Smooth muscle cell (in vitro differentiated cells): Measurements from ENCODE around the gene TLR7. TPM values are rescaled to one million over a fixed set of nuclear protein-coding genes. Genes with fewer than 3 reads are reported as not detected.

Experiments
- DNase-seq: peaks from one replicate; lab custom pipeline; 2025; ENCODE audit not compliant: unreplicated experiment; lab: John Stamatoyannopoulos, UW
- H2AFZ ChIP-seq: fragments of 200-600 bp; sonication (generic); 2 replicates; pipeline ENCODE4 v1.6.0; 2016; ENCODE audit warnings: antibody characterized with exemption, low read depth, mild to moderate bottlenecking
- H3F3A ChIP-seq: fragments of 200-600 bp; sonication (generic); 2 replicates; pipeline ENCODE4 v1.6.0; 2017; ENCODE audit warnings: antibody characterized with exemption, low read depth
- H3K27ac ChIP-seq: fragments of 200-600 bp; sonication (generic); 2 replicates; pipeline ENCODE4 v1.5.1; 2016; ENCODE audit warnings: low read depth, mild to moderate bottlenecking
- H3K27me3 ChIP-seq: fragments of 200-600 bp; sonication (generic); 2 replicates; pipeline ENCODE4 v1.6.1; 2016; ENCODE audit warnings: low read depth, mild to moderate bottlenecking
- H3K36me3 ChIP-seq: fragments of 200-600 bp; sonication (generic); 2 replicates; pipeline ENCODE4 v1.5.1; 2016; ENCODE audit warnings: low read depth
- H3K4me1 ChIP-seq: fragments of 200-600 bp; sonication (generic); 2 replicates; pipeline ENCODE4 v1.5.1; 2016; ENCODE audit warnings: low read depth
- H3K4me2 ChIP-seq: fragments of 200-600 bp; sonication (generic); 2 replicates; pipeline ENCODE4 v1.6.0; 2016; ENCODE audit warnings: mild to moderate bottlenecking
- H3K4me3 ChIP-seq: fragments of 200-600 bp; sonication (generic); 2 replicates; pipeline ENCODE4 v1.5.1; 2016; ENCODE audit warnings: mild to moderate bottlenecking
- H3K79me2 ChIP-seq: fragments of 200-600 bp; sonication (generic); 2 replicates; pipeline ENCODE4 v1.6.0; 2016; ENCODE audit warnings: low read depth, mild to moderate bottlenecking
- H3K9ac ChIP-seq: fragments of 200-600 bp; sonication (generic); 2 replicates; pipeline ENCODE4 v1.6.0; 2016; ENCODE audit warnings: low read depth
- H3K9me3 ChIP-seq: fragments of 200-600 bp; sonication (generic); replicated peaks from 2 replicates; pipeline ENCODE4 v1.5.1; 2016; ENCODE audit warnings: low read depth
- H4K20me1 ChIP-seq: fragments of 200-600 bp; sonication (generic); 2 replicates; pipeline ENCODE4 v1.6.0; 2016; ENCODE audit warnings: low read depth
- CTCF ChIP-seq: fragments of 200-600 bp; sonication (generic); IDR thresholded peaks from 2 replicates; pipeline ENCODE4 v1.5.1; 2017; ENCODE audit warnings: borderline replicate concordance, mild to moderate bottlenecking, antibody characterized with exemption; ENCODE audit not compliant: insufficient read depth, poor library complexity, severe bottlenecking
- WGBS: methylation state at CpG from one replicate; pipeline ENCODE4 v1.1.7; 2016; ENCODE audit warnings: low lambda C conversion rate; 5-methylcytosine and 5-hydroxymethylcytosine counted together
- polyA plus RNA-seq: library from polyadenylated mRNA; unstranded; fragments of >200 nt; fragmentation: Nextera tagmentation; extraction: Ambion mirVana; gene quantifications from 2 replicates; pipeline ENCODE4 v1.2.1, GENCODE V29; 2016
- total RNA-seq: library from RNA; depleted of rRNA; stranded (reverse); fragments of >200 nt; gene quantifications from 2 replicates; pipeline ENCODE4 v1.2.3, GENCODE V29; 2014

TLR7 gene
- total and polyA plus RNA-seq, 2 experiments from 2014 or later: 0.27 TPM; not detected in 1

GRCh38 chrX:12917753-12918152 is 50.9 kb downstream of the TLR7 start:
- no peak overlapping the region for H3K9ac ChIP-seq
- no peaks in the 10 kb centered on the region for H3F3A ChIP-seq
- DNase-seq: no peak
- no peaks in the 10 kb centered on the region for H3K27me3 ChIP-seq
- H3K4me3 ChIP-seq: no peak overlapping the region
- 77% methylated on average over 2 of the region's 2 CpGs for WGBS
- no peak overlapping the region for H3K27ac ChIP-seq
- no peaks in the 10 kb centered on the region for H4K20me1 ChIP-seq
- H2AFZ ChIP-seq: no peak overlapping the region
- no peaks in the 10 kb centered on the region for H3K36me3 ChIP-seq
- H3K79me2 ChIP-seq: no peaks in the 10 kb centered on the region
- no peak overlapping the region for H3K4me2 ChIP-seq
- H3K4me1 ChIP-seq: no peaks in the 10 kb centered on the region
- TF ChIP-seq CTCF: no peak
- peaks cover 4% of the 10 kb centered on the region for H3K9me3 ChIP-seq

GRCh38 chrX:12919051-12919450 is 52.2 kb downstream of the TLR7 start:
- no peak for TF ChIP-seq CTCF
- H2AFZ ChIP-seq: no peak overlapping the region

GRCh38 chrX:12919620-12920019 is 52.7 kb downstream of the TLR7 start:
- no peak overlapping the region for H2AFZ ChIP-seq
- H3K4me1 ChIP-seq: no peaks in the 10 kb centered on the region
- no peak overlapping the region for H3K9ac ChIP-seq
- no peak for TF ChIP-seq CTCF
- no peaks in the 10 kb centered on the region for H3K79me2 ChIP-seq
- H3K27me3 ChIP-seq: no peaks in the 10 kb centered on the region
- no peak overlapping the region for H3K27ac ChIP-seq
- H4K20me1 ChIP-seq: no peaks in the 10 kb centered on the region
- DNase-seq: no peak
- no peak overlapping the region for H3K4me3 ChIP-seq
- no peak overlapping the region for H3K4me2 ChIP-seq
- H3K9me3 ChIP-seq: peaks cover 4% of the 10 kb centered on the region
- 78% methylated on average over 8 of the region's 8 CpGs for WGBS
- H3F3A ChIP-seq: no peaks in the 10 kb centered on the region
- H3K36me3 ChIP-seq: no peaks in the 10 kb centered on the region

More at GRCh38 chrX:12919051-12919450, 52.2 kb downstream of the TLR7 start:
- Histone ChIP-seq H3K27me3 (no peaks in the 10 kb centered on the region), H3K36me3 (no peaks in the 10 kb centered on the region), H3K4me1 (no peaks in the 10 kb centered on the region), H3K9me3 (peaks cover 4% of the 10 kb centered on the region), H3K27ac (no peak overlapping the region), H3F3A (no peaks in the 10 kb centered on the region), H3K79me2 (no peaks in the 10 kb centered on the region), H3K4me2 (no peak overlapping the region), H4K20me1 (no peaks in the 10 kb centered on the region), H3K9ac (no peak overlapping the region), H3K4me3 (no peak overlapping the region)
- no peak for DNase-seq
- WGBS: 74% methylated on average over 10 of the region's 10 CpGs

GRCh38 chrX:12920990-12921389 is 54.1 kb downstream of the TLR7 start:
- no peaks in the 10 kb centered on the region for H3K79me2 ChIP-seq
- H3K9me3 ChIP-seq: peaks cover 4% of the 10 kb centered on the region
- no peak for DNase-seq
- H3K27ac ChIP-seq: no peak overlapping the region
- H3K4me3 ChIP-seq: no peak overlapping the region
- no peak overlapping the region for H3K4me2 ChIP-seq
- H4K20me1 ChIP-seq: no peaks in the 10 kb centered on the region
- no peaks in the 10 kb centered on the region for H3K27me3 ChIP-seq
- H3K36me3 ChIP-seq: no peaks in the 10 kb centered on the region
- no peaks in the 10 kb centered on the region for H3K4me1 ChIP-seq
- 66% methylated on average over 8 of the region's 8 CpGs for WGBS
- H3K9ac ChIP-seq: no peak overlapping the region
- no peaks in the 10 kb centered on the region for H3F3A ChIP-seq
- no peak for TF ChIP-seq CTCF
- no peak overlapping the region for H2AFZ ChIP-seq
